Tibial nerve (tissue), 3 donors: Measurements from ENCODE around the gene CACNA1B.

Source experiments
- EP300 ChIP-seq, 2 donors: sonication (generic); formaldehyde crosslinking; IDR thresholded peaks; one replicate each; pipeline ENCODE4 v1.6.1; 2017; ENCODE audit warnings: antibody characterized with exemption in 2 of 2, mild to moderate bottlenecking in 1 of 2
- POLR2A ChIP-seq, 2 donors: fragments of 450-650 bp; IDR thresholded peaks; one replicate each; pipeline ENCODE4 v1.6.1; 2017; ENCODE audit warnings: antibody characterized with exemption in 2 of 2, mild to moderate bottlenecking in 2 of 2, moderate library complexity in 2 of 2

DNA sequence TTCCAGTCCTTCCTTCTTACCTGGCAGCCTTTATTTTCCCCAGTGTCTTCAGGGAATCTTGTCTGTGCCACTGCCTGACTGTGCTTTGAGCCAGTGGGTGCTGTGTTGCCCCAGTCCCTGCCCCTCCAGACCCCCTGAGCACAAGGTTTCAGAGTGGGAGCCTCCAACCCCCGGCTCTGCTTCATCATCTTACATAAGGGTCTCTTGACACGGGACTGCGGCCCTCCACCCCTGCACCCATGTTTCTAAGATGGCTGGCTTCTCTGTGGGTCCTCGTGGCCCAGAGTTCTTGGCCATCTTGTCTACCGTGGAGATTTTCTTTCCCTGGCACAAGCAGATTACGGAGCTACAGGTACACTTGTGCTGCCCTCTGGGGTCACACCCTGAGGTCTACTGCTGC, 194.1 kb downstream of the CACNA1B start:
- no peak for TF ChIP-seq POLR2A (IDR thresholded peaks at IDR 0.05)
- no peak for TF ChIP-seq EP300 (IDR thresholded peaks at IDR 0.05)
